ENCODE data around the gene PDE2A. TPM values are rescaled to one million over a fixed set of nuclear protein-coding genes. Genes with fewer than 3 reads are reported as not detected.

PDE2A gene
- polyA plus RNA-seq, 1 donor (not counting 4 experiments of a cell fraction or from before 2014, with no cell fraction given), result 0.38 TPM

DNA sequence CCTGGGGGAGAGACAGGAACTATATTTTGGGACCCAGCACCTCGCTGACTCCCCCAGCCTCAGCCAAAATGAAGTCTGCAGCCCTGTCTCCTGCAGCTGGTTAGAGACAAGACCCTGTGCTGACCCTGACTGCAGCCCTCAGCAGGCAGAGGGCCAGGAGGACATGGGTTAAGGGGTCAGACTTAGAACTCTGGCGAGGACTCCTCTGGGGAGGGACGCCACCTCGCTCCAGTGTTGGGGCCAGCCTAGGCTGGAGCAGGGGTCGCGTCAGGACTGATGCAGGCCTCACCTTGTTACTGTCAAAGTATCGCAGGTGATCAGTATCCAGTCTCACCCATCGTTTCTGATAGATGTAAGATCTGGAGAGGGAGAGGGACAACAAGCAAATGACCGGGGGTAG, 36.9 kb upstream of the PDE2A start:
- H3K9me1 ChIP-seq (ENCODE audit: control insufficient read depth, extremely low read depth, insufficient read depth, low read length), result no peaks in the 10 kb centered on the region
- H3K9ac ChIP-seq (ENCODE audit: control insufficient read depth, extremely low read depth, insufficient read depth, low read length), result no peak overlapping the region
- peaks cover 6% of the 10 kb centered on the region for H3K4me1 ChIP-seq (ENCODE audit: control insufficient read depth, extremely low read depth, insufficient read depth, low read length)
- peaks cover 21% of the 10 kb centered on the region for H3K79me2 ChIP-seq (ENCODE audit: control insufficient read depth, insufficient read depth, low read length)
- no peaks in the 10 kb centered on the region for H3K9me3 ChIP-seq (ENCODE audit: control insufficient read depth, low read depth, low read length)
- no peak overlapping the region for H3K4me3 ChIP-seq (ENCODE audit: control insufficient read depth in 2 of 3, extremely low read depth in 1 of 3, insufficient read depth in 2 of 3, low read depth in 1 of 3, low read length in 3 of 3)
- H4K20me1 ChIP-seq (ENCODE audit: control insufficient read depth, extremely low read depth, insufficient read depth, low read length), result peaks cover 10% of the 10 kb centered on the region
- dilution Hi-C loops (cut with MboI; ENCODE audit: extremely low pct_ligation_motif_present, low sequenced_read_pairs), result no loop called here
- DNase-seq (ENCODE audit: low read depth, low spot score) (no peak), FAIRE-seq (no peak)
- no peaks in the 10 kb centered on the region for H3K27me3 ChIP-seq (ENCODE audit: control insufficient read depth, extremely low read depth, insufficient read depth, low read length)
- H3K27ac ChIP-seq (ENCODE audit: control insufficient read depth, insufficient read depth, low read length), result no peak overlapping the region
- no peak for TF ChIP-seq EZH2 (IDR thresholded peaks at IDR 0.05; ENCODE audit: low read length)
- TF ChIP-seq, protein P1, sequence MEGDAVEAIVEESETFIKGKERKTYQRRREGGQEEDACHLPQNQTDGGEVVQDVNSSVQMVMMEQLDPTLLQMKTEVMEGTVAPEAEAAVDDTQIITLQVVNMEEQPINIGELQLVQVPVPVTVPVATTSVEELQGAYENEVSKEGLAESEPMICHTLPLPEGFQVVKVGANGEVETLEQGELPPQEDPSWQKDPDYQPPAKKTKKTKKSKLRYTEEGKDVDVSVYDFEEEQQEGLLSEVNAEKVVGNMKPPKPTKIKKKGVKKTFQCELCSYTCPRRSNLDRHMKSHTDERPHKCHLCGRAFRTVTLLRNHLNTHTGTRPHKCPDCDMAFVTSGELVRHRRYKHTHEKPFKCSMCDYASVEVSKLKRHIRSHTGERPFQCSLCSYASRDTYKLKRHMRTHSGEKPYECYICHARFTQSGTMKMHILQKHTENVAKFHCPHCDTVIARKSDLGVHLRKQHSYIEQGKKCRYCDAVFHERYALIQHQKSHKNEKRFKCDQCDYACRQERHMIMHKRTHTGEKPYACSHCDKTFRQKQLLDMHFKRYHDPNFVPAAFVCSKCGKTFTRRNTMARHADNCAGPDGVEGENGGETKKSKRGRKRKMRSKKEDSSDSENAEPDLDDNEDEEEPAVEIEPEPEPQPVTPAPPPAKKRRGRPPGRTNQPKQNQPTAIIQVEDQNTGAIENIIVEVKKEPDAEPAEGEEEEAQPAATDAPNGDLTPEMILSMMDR (optimal IDR thresholded peaks at IDR 0.05 in 1 of 3, IDR thresholded peaks at IDR 0.05 in 1 of 3, conservative IDR thresholded peaks at IDR 0.05 in 1 of 3; ENCODE audit: extremely low read depth in 1 of 3, insufficient read depth in 2 of 3, low read length in 3 of 3), result no peak
- no peak overlapping the region for H2AFZ ChIP-seq (ENCODE audit: control insufficient read depth, low read length)
- H3K4me2 ChIP-seq (ENCODE audit: control insufficient read depth, extremely low read depth, insufficient read depth, low read depth, low read length), result no peak overlapping the region
- peaks cover 38 to 43% of the 10 kb centered on the region in 2 experiments for H3K36me3 ChIP-seq (ENCODE audit: control insufficient read depth in 2 of 2, extremely low read depth in 1 of 2, insufficient read depth in 2 of 2, low read length in 2 of 2)

DNA sequence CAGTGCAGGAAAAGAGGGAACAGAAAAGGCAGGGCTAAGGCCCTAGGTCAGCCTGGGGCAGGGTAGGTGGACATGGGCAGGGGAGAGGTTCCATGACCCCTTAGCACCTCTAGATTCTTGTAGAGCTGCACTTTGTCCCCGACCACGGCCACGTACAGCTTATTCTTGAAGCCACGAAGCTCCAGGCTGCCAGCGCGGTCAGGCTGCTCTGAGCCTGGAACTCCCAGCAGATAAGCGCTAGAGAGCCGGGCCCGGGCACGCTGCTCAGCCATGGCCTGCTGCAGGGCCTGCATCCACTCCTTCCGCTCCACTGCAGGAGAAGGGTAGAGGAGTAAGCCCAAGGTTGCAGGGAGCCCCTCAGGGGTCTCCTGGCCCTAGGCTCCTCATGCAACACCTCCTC, 36.1 kb upstream of the PDE2A start:
- Histone ChIP-seq H2AFZ (ENCODE audit: control insufficient read depth, low read length) (no peak overlapping the region), H3K9me1 (ENCODE audit: control insufficient read depth, extremely low read depth, insufficient read depth, low read length) (no peaks in the 10 kb centered on the region), H3K4me3 (ENCODE audit: control insufficient read depth in 2 of 3, extremely low read depth in 1 of 3, insufficient read depth in 2 of 3, low read depth in 1 of 3, low read length in 3 of 3) (no peak overlapping the region), H3K27ac (ENCODE audit: control insufficient read depth, insufficient read depth, low read length) (no peak overlapping the region), H3K36me3 (ENCODE audit: control insufficient read depth in 2 of 2, extremely low read depth in 1 of 2, insufficient read depth in 2 of 2, low read length in 2 of 2) (peaks cover 43 to 47% of the 10 kb centered on the region in 2 experiments), H3K4me2 (ENCODE audit: control insufficient read depth, extremely low read depth, insufficient read depth, low read depth, low read length) (no peak overlapping the region), H4K20me1 (ENCODE audit: control insufficient read depth, extremely low read depth, insufficient read depth, low read length) (peaks cover 7% of the 10 kb centered on the region), H3K79me2 (ENCODE audit: control insufficient read depth, insufficient read depth, low read length) (peaks cover 18% of the 10 kb centered on the region), H3K9ac (ENCODE audit: control insufficient read depth, extremely low read depth, insufficient read depth, low read length) (no peak overlapping the region), H3K9me3 (ENCODE audit: control insufficient read depth, low read depth, low read length) (no peaks in the 10 kb centered on the region), H3K27me3 (ENCODE audit: control insufficient read depth, extremely low read depth, insufficient read depth, low read length) (no peaks in the 10 kb centered on the region), H3K4me1 (ENCODE audit: control insufficient read depth, extremely low read depth, insufficient read depth, low read length) (peaks cover 3% of the 10 kb centered on the region)
- dilution Hi-C loops (cut with MboI; ENCODE audit: extremely low pct_ligation_motif_present, low sequenced_read_pairs), result no loop called here
- no peak for DNase-seq (ENCODE audit: low read depth, low spot score)
- FAIRE-seq, result no peak
- no peak for TF ChIP-seq EZH2 (IDR thresholded peaks at IDR 0.05; ENCODE audit: low read length)
- TF ChIP-seq, protein P1 (optimal IDR thresholded peaks at IDR 0.05 in 1 of 3, IDR thresholded peaks at IDR 0.05 in 1 of 3, conservative IDR thresholded peaks at IDR 0.05 in 1 of 3; ENCODE audit: extremely low read depth in 1 of 3, insufficient read depth in 2 of 3, low read length in 3 of 3), result no peak
